RWPE1 (cell line): Measurements from ENCODE around the gene CNKSR1.

Experiments
- CTCF ChIA-PET: fragments of 350-600 bp; sonication (Branson Sonifier 250); formaldehyde crosslinking; extraction: SDS; loops from one replicate; lab custom pipeline; 2021; lab: Yijun Ruan, JAX
- POLR2A ChIA-PET: fragments of 400-600 bp; formaldehyde crosslinking; extraction: SDS; loops from one replicate; lab custom pipeline; 2020; ENCODE audit warnings: antibody characterized with exemption; ENCODE audit not compliant: low non-redundant PET; lab: Yijun Ruan, JAX
- DNase-seq: peaks from one replicate; pipeline ENCODE4 v3.0.0; 2012; ENCODE audit warnings: low spot score
- H3K27ac ChIP-seq: fragments of 450-650 bp; 2 replicates; pipeline ENCODE4 v1.5.1; 2017
- CTCF ChIP-seq: fragments of 450-650 bp; conservative IDR thresholded peaks from 2 replicates; pipeline ENCODE4 v1.5.1; 2017; ENCODE audit warnings: low read depth, mild to moderate bottlenecking

CNKSR1 gene

GRCh38 chr1:26138974-26139558 is 38.2 kb upstream of the CNKSR1 start:
- no peak for DNase-seq
- ChIA-PET CTCF (interaction anchor here (0.6 to 1.5 kb wide), 5 partner anchors 16 to 1325 kb away, joined by 3 to 6 read pairs (median 4); no protein-coding TSS in a partner anchor), POLR2A (no interaction called here)
- H3K27ac ChIP-seq: no peak overlapping the region
- no peak for TF ChIP-seq CTCF

- ChIA-PET CTCF (interaction anchor here (0.6 kb wide), 2 partner anchors 96 to 105 kb away, joined by 3 to 4 read pairs; partner anchors contain the start of gene SLC30A2), POLR2A (no interaction called here)
- TF ChIP-seq CTCF: no peak
- no peak for DNase-seq
- no peak overlapping the region for H3K27ac ChIP-seq
Measured at GRCh38 chr1:26142159-26142558, 35.1 kb upstream of the CNKSR1 start.

- TF ChIP-seq CTCF: peak; percentile 76
- POLR2A ChIA-PET: interaction anchor here (0.8 kb wide), 1 partner anchor 109 kb away, joined by 3 read pairs; no protein-coding TSS in a partner anchor
- CTCF ChIA-PET: interaction anchor here (0.6 to 2.8 kb wide), 28 partner anchors 10 to 459 kb away, joined by 3 to 41 read pairs (median 4); partner anchors contain the start of genes CEP85, PDIK1L, SLC30A2 and ZNF593
- no peak overlapping the region for H3K27ac ChIP-seq
- DNase-seq: peak; percentile 80
Measured at GRCh38 chr1:26145041-26145959, 32.0 kb upstream of the CNKSR1 start.

- ChIA-PET CTCF (interaction anchor here (0.8 to 2.8 kb wide), 8 partner anchors 9 to 104 kb away, joined by 3 to 41 read pairs (median 6); partner anchors contain the start of genes CEP85 and SLC30A2), POLR2A (no interaction called here)
- TF ChIP-seq CTCF: no peak
- H3K27ac ChIP-seq: no peak overlapping the region
- DNase-seq: no peak
Measured at GRCh38 chr1:26145960-26146294, 31.4 kb upstream of the CNKSR1 start.

GRCh38 chr1:26148887-26149286 is 28.4 kb upstream of the CNKSR1 start:
- ChIA-PET POLR2A (no interaction called here), CTCF (no interaction called here)
- H3K27ac ChIP-seq: no peak overlapping the region
- no peak for DNase-seq
- no peak for TF ChIP-seq CTCF

GRCh38 chr1:26153966-26154532 is 23.2 kb upstream of the CNKSR1 start:
- no peak for DNase-seq
- no peak overlapping the region for H3K27ac ChIP-seq
- POLR2A ChIA-PET: no interaction called here
- CTCF ChIA-PET: interaction anchor here (1.1 to 1.7 kb wide), 2 partner anchors 9 to 37 kb away, joined by 3 to 8 read pairs; partner anchors contain the start of gene CATSPER4
- TF ChIP-seq CTCF: no peak
